ENCODE data around the gene CAPN8.

The CAPN8 gene

DNA sequence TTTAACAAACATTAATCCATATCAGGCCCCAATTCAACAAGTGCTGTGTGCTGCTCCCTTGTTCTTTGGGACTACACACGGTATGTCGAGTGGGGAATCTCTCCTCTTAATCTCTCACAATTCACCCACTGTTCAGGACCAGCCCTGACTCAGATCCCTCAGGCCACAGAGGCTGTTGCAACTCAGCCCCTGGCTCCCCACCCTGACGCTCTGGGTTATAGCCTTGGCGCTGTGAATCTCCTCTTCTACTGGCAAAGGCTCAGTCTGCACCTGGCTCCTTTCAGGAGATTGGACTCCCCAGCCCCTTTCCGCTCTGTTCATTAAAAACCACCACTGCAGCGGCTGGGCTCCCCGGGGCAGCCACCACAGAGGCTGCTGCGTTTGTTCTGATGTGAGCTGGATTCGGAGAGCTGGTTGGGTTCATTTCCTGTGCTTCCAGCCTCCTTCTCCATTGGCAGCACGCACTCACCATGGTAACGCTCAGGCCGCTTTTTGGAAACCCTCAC lies 13.0 kb downstream of the CAPN8 start:
- no peak for DNase-seq

DNA sequence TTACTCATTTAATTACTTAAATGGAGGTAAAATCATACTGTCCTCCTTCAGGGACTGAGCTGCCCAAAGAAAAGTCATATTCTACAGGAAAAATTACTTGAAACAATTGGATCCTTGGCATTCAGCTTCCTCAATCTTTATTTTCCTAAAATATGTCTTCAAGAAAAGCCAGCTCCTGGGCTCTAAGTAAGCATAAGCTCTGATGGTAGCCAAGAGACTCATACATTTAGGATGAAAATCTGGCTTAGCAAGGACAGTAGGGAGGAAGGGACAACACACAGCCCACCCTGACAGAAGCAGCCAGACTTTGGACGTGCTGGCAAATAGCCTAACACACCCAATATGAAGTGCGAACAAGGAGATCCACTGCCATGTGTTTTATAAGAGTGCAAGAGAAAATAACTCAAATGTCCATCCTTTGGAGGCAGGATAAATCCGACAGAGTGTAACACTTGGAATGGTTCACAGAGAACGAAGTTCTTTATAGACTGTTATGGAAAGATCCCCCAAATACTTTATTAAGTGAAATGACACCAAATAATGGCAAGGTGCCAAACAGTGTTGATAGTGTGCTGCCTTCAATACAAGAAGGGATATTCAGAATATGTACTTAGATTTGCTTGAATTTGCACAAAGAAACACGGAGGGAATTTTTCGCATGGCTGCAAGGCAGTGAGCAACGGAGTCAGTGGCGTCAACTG lies 14.1 kb downstream of the CAPN8 start:
- DNase-seq, result no peak

DNA sequence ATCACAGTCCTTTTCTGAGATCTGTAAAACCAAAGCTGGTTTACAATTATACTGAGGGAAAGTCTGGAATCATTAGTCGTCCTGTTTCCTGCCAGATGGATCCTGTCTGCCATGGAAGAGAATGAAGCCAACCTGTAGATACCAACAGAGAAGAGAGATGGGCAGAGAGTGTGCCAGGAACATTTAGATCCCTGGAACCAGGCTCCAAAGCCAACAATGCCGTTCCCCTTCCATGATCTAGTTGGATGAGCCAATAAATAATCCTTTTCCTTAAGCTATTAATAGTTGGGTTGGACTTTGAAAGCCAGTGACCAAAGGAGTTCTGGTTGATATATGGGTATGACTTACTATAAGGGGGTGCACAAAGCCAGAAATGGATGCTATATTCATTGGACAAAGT lies 15.0 kb downstream of the CAPN8 start:
- DNase-seq, result no peak

DNA sequence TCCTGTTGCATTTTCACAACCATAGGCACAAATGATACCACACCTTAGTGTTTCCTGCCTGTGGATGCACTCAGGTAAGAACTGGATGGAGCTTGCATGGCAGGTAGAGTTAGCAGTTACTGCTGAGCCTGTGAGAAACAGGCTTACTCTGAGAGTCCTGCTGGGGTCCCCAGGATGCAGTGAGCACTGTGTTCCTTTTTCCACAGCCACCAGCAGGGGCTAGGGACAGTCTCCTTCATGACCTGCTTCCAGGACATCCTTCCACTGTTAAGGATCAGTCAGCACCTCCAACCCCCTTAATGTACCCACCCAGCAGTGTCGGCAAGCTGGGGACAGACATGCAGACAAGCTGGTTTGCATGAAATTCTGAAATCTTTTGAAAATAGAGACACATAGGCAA lies 16.3 kb downstream of the CAPN8 start:
- no peak for DNase-seq

DNA sequence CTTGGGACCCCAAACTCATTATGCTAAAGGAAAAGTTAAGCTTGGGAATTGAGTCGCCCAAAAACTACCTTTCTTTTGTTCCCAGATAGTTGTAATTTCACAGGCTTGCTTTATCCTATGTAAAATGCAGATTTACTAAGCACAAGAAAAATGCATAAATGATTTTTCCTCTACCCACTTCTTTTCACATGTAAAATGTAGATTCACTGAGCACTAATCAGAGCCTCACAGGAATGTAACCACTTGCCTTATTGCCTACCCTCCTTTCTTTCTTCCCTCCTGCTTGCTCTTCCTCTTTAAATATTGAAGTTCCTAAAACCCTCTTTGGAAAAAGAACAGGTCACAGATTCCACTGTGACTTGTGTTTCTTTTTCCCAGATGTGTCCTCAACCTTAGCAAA lies 18.3 kb downstream of the CAPN8 start:
- no peak for DNase-seq

DNA sequence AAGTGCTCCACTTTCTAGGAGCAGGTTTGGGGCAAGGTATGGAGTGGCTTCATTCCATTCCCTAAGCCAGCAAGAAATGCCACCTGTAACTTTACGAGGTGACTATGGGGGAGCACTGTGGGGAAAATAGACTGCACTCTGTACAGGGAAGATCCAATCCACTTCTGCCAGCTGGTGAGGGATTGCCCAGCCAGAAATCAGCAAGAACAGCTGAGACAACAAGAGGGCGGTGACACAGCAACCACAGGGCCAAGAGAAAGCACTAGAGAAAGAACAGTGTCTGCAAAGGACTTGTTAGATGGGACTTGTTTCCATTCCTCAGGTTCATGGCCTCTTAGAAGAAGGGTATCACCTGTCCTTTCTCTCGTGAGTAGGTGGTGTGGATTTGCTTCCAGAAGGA lies 19.6 kb downstream of the CAPN8 start:
- DNase-seq, result no peak

DNA sequence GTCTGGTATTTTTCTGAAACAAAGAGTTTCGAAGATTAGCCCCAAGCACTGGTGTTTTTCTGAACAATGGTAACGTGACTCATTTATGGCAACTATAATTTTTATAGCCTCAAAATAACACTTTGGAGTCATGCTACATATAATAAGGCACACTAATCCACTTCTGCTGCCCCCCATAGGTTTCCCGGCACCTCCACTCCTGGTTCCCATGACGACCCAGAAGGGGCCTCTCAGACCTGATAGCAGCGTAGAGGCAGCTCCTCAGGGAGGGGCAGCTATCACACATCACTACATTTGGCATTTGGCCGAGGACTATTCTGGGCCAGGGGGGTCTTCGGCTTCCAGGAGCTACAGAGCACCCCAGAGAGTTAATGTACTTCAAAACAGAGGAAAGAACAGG lies 23.3 kb downstream of the CAPN8 start:
- DNase-seq, result no peak

DNA sequence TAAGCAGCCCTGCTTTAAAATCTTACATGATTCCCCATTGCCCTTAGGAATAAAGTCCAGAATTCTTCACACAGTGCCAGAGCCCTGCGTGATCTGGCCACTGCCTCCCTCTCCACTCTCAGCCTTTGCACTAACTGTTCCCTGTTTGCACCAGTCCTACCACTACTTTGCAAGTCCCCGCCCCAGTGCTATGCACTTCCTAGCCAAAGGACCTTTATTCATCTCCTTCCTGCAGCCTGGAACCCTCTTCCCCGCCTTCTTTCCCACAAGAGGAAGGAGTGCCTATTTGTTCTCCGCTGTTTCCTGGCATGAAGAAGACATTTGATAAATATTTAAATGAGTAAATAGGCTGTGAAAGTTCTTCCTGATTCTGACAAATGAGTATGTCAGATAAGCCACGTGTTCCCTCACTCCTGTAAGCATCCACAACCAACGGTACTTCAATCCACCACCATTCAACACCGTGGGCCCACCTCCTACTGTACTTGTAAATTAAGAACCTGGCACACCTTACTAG lies 23.9 kb downstream of the CAPN8 start:
- DNase-seq, result no peak

DNA sequence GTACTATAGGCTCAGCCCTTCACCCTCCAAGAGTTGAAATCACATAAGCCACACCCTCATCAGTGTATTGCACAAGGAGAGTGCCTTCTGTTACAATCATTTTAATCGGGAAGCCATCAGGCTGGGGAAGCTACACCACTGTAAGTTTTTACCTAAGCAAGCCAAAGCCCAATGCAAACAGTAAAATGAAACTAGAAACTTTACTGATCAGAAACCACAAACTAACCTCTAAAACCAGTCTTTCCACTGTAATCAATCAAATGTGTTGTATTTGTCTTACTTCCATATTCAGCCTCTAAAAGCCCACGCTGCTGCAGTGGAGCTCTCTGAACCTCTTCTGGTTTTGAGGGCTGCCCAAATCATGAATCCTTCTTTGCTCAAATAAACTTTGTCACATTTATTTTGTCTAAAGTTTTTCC lies 26.2 kb downstream of the CAPN8 start:
- DNase-seq, result peak; percentile 31

DNA sequence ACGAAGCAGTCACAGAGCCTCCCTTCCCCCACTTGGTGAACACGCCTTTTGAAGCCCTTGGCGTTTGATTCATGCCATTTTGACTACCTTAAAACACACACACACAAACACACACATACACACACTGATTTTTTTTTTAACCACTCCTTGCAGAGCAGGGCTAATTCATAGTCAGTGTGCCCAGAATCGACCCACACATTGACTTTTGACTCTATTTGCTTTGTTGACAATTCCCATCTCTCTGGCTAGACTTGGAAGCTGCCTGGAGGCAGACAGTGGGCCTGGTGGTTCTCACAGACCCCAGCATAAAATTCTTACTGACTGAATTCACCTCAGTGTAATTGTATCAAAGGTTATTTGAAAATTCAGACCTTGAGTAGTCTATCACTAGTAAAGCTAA lies 30.3 kb downstream of the CAPN8 start:
- no peak for DNase-seq

DNA sequence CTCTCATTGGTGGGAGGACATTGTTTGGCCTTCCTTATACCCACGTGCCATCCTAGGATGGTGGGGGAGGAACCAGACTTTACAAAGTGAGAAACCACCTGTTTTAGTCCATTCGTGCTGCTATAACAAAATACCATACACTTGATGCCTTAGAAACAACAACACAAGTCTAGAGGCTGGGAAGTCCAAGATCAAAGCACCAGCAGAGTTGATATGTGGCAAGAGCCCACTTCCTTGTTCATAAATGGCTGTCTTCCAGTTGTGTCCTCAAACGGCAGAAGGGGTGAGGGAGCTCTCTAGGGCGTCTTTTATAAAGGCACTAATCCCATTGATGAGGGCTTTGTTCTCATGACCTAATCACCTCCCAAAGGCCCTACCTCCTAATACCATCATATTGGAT lies 31.1 kb downstream of the CAPN8 start:
- no peak for DNase-seq

DNA sequence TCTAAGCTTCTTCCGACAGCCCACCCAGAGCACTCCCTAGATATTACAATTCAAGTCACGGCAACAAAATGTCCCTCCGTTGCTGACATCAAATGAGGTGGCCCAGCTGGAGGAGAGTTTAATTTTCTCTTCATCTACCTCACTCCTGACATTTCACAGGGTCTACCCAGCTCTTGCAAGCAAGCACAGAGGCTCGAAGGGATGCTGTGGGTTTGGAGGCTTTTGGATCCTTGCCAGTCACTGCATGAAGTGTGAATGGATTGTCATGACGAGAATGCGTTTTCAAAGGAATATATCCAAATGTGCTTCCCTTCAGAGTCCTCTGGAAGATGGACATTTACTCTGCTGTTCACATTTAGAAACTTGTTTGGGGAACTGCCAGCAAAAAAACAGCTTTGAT lies 33.5 kb downstream of the CAPN8 start:
- no peak for DNase-seq

DNA sequence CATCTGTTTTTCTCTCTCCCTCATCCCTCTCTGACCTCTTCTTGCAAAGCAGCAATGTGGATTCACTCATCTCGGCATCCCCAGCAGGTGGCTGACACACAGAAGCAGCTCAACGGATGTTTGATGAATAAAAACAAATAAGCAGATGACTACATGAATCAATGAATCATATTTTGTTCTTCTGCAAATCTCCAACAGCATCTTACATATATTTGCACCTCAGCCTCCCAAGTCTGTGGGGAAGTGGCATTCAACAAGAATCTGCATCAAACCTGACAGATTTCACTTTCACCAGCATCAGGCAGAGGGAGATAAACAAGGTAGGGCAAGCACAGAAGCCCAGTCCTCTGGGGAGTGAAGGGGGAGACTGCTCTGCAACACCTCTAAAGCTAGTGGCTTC lies 34.0 kb downstream of the CAPN8 start:
- no peak for DNase-seq

DNA sequence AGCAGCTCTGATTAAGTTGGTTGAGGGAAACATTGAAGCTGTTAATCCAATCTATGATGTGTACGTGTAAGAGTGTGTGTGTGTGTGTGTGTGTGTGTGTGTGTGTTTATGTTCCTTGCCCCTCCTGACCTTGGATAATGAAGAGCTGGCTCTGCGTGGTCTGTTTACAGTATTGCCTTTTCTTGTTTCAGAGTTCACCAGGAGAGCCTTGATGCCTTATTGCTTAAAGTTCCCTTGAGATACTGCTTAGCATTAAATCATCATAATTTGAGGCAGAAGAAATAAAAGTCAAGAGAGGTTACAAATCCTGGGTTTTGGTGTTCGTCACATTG lies 36.4 kb downstream of the CAPN8 start:
- no peak for DNase-seq

DNA sequence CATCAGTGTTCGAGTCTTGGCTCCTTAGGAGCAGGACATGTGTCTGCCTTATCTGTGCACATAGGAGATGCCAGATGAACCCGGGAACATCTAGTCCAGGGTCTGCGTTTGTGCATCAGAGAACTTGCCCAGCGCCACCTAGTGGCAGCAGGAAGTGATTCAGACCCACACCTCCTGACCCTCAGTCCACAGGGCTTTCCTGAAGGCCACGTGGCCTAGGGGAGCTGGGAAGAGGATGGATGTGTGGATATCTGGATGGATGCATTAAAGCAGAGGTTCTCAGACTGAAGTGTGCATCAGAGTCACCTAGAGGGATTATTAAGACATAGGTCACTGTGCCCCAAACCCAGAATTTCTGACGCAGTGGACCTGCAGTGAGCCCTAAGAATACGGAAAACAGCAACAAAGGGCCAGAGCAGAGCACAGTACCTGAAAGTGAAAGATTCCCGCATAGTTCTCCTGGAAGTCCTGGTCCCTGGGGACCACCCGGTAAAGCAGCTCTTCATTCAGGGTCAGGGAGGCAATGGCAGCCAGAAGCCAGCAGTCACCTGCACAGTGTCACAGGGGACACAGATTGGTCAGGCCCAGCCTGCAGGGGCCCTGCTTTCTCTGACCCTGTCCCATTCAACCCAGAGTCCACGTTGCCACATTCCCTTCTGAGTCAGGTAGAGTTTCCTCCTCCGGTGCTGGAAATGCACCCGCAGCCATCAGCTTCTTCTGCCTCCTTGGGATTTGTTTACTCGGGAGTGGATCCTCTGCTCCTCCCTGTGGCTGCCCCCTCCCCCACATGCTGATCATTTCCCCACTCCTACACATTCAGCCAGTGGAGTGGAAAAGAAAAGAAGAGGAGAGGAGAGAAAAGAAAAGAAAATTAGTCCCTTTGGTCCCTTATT lies 37.0 kb downstream of the CAPN8 start:
- peak; percentile 40 for DNase-seq

DNA sequence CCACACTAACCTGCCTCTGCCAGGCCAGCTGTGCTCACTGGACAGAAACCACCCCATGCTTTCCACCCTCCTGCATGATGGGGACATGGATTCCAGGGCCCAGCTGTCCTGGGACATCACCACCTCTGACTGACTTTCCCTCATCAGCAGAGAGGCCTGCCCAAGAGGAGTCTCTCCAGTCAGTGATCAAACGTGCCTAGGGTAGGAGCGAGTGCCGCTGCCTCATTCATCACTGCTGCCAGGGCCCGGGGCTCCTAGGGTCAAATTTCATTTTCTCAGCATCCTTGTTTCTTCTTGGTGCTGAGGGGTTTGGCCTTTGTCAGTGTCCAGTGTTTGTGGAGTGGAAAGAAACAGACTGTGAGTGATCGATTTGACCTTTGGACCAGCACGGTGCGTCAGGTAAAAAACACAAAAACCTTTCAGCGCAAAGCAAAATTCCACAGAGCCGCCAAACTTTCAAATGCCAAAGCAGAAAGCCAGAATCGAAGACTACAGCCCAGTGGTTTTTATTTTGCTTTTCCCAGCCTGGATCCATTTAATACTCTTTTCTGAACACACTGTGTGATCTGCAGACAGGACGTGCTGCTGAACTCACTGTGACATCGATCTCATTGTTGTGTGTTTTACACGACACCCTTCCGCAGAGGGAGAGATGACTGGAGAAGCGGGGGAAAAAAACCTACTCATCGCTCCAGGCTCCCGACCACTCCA lies 43.2 kb downstream of the CAPN8 start:
- DNase-seq, result no peak

DNA sequence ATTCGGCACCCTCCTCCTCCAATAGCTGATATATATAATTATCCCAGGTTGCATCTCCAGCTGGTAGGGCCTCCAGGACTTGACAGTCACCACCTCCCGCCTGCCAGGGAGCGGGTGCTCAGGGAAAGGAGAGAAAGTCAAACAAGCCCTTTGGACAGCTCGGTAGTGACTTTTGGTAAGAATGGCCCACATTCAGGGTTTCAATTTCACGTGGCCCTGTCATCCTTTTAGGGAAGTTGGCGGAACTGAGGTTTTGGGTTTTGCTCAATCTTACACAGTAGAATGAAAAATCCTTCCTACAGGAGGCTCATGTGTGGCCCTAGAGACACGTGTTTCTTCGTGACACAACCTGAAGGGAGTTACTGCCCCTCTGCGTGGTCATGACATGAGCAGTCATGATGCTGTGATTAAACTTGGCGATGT lies 44.2 kb downstream of the CAPN8 start:
- peak; percentile 55 for DNase-seq

DNA sequence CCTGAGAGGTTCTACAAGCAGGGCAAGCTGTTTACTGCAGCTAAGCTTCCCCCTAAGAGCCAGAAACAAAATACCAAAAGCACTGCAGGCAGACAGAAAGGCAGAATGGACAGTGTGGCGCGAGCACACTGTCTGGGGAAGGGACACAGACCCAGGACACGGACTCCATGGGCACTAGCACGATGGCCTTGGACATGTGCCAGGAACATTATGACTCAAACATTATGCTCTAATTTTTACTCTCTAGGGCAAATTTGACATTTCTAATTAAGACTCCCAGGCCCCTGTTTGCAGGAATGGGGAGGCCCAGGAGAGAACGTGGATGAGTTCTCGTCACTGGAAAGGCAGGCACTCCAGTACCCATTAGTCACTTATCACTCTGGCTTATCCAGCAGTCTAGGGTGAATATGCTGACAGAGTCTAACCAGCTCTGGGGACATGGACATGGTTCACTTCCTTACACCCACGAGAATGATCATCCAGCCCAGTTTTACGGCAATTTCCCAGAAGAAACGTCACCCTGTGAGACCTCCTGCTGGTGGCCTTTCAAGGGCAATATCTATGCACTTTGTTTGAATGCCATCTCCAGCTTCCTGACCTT lies 45.1 kb downstream of the CAPN8 start:
- no peak for DNase-seq

DNA sequence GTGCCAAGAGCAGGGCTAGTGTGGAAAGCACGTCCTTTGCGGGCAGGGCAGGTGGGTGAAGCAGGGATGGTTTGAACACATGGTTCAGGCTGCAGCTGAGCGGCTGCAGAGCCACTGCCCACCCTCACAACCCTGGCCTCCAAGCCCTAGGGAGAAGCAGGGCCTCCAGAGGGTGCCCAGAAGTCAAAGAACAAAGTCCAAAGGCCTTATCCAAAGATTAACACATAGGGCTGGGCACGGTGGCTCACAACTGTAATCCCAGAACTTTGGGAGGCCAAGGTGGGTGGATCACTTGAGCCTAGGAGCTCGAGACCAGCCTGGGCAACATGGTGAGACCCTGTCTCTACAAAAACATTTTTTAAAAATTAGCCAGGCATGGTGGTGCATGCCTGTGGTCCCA lies 46.8 kb downstream of the CAPN8 start:
- DNase-seq, result no peak

DNA sequence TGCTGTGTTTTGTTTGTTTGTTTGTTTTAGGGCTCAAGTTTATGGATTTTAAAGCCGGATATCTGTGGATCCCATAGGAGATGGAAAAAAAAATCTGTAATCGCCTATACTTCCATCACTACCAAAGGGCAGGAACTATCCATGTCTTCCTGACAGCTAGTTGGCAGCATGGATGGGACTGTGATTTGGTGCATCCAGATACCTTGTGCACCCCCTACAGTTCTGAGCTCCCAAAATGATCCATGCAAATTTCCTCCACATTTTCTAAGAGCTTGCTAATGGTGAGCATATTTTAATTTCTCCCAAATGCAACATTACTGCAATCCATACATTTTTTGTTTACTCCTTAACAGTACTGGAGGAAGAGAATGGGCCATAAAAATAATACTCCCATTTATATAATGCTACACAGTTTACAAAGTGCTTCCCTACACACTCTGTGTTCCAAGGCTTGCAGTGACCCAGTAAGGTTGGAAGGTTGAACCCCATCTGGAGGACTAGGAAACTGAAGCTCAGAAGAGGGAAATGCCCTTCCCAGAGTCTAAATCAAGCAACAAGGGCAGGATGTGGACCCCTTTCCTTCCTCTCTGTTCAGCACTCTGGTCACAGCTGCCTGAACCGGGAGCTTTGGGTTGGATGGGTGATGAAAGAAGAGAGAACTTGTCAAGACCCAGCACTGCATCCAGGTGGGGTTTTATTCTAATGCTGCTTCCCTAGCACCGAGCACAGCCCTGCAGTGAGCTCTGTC lies 48.0 kb downstream of the CAPN8 start:
- no peak for DNase-seq

DNA sequence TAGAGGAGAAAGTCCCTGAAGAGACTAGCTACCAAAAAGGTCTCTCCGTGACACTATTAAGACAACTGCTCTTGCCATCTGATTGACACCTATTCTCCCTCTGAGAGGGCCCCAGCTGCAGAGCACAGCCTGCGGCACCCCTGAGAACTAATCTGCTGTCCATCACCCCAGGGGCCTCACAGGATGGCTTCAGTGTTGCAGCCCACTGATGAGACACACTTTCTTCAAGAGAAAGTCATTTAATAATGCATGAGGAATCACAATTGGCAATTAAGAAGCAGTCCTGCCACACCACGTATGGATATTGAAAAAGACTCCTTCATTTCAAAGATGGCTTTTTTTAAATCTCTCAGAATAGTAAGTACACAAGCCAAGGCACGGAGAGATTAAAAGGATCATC lies 48.9 kb downstream of the CAPN8 start:
- DNase-seq, result no peak

DNA sequence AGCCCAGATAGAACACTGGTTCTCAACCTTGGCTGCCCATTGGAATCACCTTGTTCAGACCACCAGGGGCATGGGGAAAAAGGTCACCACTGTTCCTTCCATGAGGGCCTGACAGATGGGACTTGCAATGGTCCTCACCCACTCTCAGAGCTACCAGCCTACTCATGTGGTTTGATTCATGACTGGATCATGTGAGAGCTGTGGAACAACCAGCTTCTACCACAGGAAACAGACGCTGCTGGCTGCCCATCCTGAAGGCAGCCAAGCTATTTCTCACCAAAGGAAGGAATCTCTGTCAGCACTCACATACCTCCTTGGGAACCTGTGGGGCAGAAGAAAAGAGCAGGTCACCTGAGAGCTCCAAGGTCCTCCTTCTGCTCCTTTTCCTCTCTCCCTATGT lies 53.6 kb downstream of the CAPN8 start:
- DNase-seq, result no peak
